Daoy (cell line): ENCODE data around the gene AMPD2. TPM values are rescaled to one million over a fixed set of nuclear protein-coding genes. Genes with fewer than 3 reads are reported as not detected.
A peak's percentile ranks its signal among the peaks of the same experiment; 100 is the strongest.

ENCODE experiments used
- DNase-seq: peaks from one replicate; pipeline ENCODE4 v3.0.0-alpha.2; 2015; ENCODE audit warnings: low read depth
- total RNA-seq: library from RNA; depleted of rRNA; stranded (reverse); fragments of >200 nt; shearing (Covaris generic); gene quantifications from 2 replicates; pipeline ENCODE4 v1.2.3, GENCODE V29; 2014; rRNA removed

AMPD2 gene
- 121 and 135 TPM in 2 replicates for total RNA-seq

GRCh38 chr1:109619576-109620400 is at the start of gene AMPD2, which contains the start of gene GNAT2:
Gene AMPD2, plus strand, starts transcription at chr1:109619837. Its CDS starts 1,339 bp downstream, at chr1:109621176.
Gene GNAT2, minus strand, starts transcription at chr1:109619616. Its CDS starts 6,746 bp downstream, at chr1:109612870.
- DNase-seq, result peak; percentile 94

GRCh38 chr1:109570414-109570813 is 49.2 kb upstream of the AMPD2 start:
- no peak for DNase-seq

DNA sequence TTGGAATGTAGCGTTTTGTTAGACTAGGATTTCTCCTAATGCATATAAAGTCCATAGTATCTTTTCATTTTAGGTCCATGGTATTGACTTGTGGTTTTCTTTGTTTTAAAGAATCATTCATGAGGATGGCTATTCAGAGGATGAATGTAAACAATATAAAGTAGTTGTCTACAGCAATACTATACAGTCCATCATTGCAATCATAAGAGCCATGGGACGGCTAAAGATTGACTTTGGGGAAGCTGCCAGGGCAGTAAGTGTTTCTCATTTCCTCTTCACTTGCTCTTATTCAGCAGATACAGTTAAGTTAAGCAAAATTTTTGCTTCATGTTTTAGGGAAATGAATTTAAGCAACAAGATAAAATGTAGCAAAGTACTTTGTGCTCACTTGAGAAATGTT is 45.9 kb upstream of the AMPD2 start:
- no peak for DNase-seq

DNA sequence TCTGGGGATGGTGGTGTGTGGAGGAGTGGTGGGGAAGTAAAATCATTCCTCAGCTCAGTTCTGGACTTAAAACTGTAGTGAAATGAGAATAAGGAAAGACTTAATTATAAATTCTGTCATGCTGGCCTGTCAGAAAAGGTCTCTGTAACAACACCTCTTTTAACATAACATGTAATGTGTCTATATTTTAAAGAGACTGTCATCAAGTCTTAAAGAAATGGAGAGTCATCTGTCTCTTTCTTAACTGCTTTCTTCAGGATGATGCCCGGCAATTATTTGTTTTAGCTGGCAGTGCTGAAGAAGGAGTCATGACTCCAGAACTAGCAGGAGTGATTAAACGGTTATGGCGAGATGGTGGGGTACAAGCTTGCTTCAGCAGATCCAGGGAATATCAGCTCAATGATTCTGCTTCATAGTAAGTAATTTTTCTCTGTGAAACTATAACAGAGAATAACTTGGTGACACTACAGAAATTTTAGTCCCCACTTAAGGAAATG is 40.6 kb upstream of the AMPD2 start:
- no peak for DNase-seq

- no peak for DNase-seq
Measured at GRCh38 chr1:109579491-109579890, 40.1 kb upstream of the AMPD2 start.

- no peak for DNase-seq
Measured at GRCh38 chr1:109582021-109582420, 37.6 kb upstream of the AMPD2 start.

DNA sequence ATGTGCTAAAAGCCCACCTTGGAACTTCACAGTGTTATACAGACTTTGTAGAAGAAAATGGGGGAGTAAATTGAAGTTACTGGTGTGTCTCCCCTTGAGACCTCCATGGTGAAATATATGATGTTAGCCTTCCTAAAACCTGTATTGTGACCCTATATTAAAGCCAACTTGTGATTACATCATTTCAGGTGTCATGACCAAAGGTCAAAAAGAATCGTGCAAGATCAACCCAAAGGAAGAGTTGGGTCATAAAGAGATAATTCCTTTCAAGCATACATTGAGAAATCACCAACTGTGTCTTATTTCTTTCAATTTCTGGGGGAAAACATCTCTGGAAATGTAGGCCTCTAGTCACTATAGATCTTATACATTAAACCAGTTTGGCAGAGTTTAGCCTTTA is 34.9 kb upstream of the AMPD2 start:
- DNase-seq, result no peak

DNA sequence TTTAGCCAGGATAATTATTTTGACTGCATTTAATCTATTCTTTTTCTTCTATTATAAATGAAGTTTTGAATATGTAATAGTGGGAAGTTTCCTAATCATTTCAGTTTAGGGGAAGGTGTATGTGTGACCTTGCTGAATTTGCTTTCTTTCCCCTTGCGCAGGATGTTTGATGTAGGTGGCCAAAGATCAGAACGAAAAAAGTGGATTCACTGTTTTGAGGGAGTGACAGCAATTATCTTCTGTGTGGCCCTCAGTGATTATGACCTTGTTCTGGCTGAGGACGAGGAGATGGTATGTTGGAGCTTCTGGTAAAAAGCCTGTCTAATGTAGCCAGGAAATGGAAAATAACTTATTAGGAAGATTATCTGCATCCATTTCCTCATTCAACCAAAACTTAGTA is 33.6 kb upstream of the AMPD2 start:
- no peak for DNase-seq

- no peak for DNase-seq
Measured at GRCh38 chr1:109589177-109589576, 30.5 kb upstream of the AMPD2 start.

DNA sequence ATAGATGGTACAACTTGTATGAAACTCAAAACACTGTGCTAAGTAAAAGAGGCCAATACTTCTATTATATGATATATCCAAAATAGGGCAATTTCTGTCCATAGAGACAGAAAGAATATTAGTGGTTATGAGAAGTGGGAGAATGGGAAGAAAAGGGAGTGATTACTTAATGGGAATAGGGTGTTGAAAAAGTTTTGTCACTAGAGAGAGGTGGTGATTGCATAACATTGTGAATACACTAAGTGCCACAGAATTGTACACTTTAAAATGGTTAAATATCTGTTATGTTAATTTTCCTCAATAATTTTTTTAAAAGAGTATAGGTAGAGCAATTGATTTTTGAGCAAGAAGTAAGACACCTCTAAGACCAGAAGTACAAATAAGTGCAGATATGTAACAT is 30.0 kb upstream of the AMPD2 start:
- DNase-seq, result no peak

- no peak for DNase-seq
Measured at GRCh38 chr1:109592916-109593315, 26.7 kb upstream of the AMPD2 start.

- no peak for DNase-seq
Measured at GRCh38 chr1:109595531-109595930, 24.1 kb upstream of the AMPD2 start.

- no peak for DNase-seq
Measured at GRCh38 chr1:109598156-109598555, 21.5 kb upstream of the AMPD2 start.

- no peak for DNase-seq
Measured at GRCh38 chr1:109598655-109599054, 21.0 kb upstream of the AMPD2 start.

DNA sequence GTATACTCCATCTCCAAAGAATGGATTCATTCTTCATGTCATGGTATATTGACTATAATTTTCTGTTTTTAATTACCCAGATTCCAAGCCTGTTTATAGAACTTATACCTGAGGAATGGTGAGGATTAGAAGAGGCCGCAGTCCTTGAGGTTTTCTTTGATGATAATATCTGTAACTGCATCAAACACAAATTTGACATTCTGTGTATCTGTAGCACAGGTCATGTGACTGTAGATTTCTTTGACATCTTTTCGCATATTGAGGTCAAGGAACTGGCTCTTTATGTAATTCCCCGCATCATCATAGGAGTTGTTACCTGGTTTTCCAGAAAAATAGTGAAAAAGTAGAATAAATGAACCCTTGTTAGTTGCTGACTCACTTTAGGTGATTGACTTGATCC is 16.4 kb upstream of the AMPD2 start:
- DNase-seq, result no peak

DNA sequence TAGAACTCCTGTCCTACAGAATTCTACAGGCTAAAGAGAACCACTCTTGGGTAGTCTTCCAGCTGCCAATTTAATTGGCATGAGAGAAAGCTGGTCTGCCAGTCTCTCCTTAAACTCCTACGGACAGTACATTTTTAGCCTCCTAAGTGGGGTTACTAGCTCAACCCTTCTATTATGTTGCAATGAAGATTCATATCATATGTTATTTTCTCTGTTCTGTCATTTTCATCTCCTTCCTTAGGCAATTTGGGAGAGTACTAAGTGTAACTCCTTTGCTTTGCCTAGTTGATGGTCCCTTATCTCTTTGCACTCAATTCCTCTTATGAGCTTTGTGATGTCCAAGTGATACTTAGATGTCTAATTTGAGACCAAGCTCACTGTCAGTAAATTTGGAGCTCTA is 14.3 kb upstream of the AMPD2 start:
- no peak for DNase-seq

DNA sequence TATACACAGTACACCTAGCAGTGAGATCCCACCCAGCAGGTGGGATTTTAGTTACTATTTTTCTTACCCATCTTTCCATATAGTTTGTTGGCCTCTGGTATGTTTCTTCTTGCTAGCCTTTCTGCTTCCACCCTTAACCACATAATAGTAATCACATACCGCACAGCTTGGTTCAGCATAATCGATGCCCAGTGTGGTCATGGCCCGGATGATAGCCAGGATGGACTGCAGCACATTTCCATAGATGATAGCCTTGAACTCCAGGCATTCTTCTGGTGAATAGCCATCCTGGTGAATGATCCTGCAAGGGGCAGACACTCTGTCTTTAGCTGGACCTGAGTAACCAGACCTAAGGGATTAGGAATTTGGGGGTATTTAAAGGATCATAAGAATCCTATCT is 9.8 kb upstream of the AMPD2 start:
- no peak for DNase-seq

GRCh38 chr1:109610609-109611307 is 8.9 kb upstream of the AMPD2 start:
- peak; percentile 53 for DNase-seq

DNA sequence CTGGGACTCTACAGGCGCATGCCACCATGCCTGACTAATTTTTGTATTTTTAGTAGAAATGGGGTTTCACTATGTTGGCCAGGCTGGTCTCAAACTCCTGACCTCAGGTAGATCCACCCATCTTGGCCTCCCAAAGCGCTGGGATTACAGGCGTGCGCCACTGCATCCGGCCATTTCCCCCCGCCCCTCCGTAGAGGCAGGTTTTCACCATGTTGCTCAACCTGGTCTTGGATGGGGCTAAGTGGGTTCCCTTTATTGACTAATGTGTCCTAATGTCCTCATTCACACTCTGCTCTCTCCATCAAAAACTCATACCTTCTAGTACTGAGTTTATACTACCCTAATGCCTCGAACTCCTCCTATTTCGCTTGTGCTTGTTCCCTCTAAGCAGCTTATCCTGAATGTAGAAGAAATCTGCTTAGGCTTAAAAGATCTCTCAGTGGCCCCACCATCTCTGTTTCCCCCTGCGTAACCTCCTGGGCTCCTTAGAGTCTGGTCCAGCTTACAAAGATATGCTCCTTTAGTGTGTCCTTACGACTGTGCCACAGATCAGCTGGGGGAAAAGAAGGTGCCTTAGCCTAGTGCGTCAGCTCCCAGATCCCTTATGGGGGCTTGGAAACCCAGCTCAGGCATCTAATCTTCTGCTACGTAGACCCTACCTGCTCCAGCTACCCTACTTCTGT is 8.2 kb upstream of the AMPD2 start:
- DNase-seq, result no peak

- DNase-seq, result no peak
Measured at GRCh38 chr1:109613361-109614147, 6.1 kb upstream of the AMPD2 start.

DNA sequence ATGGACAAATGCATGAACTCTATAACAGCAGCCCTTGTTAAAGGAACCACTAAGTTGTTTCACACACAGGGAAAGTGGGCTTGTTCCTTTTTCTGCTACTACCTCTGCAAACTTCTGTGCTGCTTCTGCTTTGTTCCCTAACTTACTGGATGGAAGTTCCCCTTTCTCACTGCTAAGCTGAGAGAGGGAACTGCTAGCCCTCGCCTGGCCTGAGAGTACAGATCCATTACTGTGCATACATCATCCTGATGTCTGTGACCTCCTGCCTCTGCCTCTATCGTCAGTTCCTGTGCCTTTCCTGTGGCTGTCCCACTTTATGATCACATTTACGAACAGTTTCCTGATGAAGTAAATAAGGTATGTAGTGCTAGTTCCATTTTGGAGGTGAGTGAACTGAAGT is 3.8 kb upstream of the AMPD2 start:
- DNase-seq, result no peak

GRCh38 chr1:109616391-109616790 is 3.2 kb upstream of the AMPD2 start:
- no peak for DNase-seq
